K562 (cell line): Measurements from ENCODE around the gene RCOR3.

Source experiments
- ADNP ChIP-seq: fragments of 200-800 bp; sonication (Bioruptor generic); IDR thresholded peaks from 2 replicates; pipeline ENCODE4 v1.6.1; 2016; ENCODE audit warnings: missing genetic modification characterization, missing compliant biosample characterization
- CBFB ChIP-seq: sonication (generic); formaldehyde crosslinking; IDR thresholded peaks from 2 replicates; pipeline ENCODE4 v1.4.0; 2020; ENCODE audit warnings: mild to moderate bottlenecking, missing genetic modification reagents
- ZNF551 ChIP-seq: fragments of 250-450 bp; sonication (Bioruptor Pico); IDR thresholded peaks from 2 replicates; pipeline ENCODE4 v1.5.0; 2021; ENCODE audit warnings: mild to moderate bottlenecking, moderate library complexity
- TF ChIP-seq, protein P1 (sequence below): fragments of 200-600 bp; sonication (generic); IDR thresholded peaks from one replicate; pipeline ENCODE4 v1.6.1; 2012; ENCODE audit warnings: mild to moderate bottlenecking, low read depth, low read length, inconsistent platforms

- TF ChIP-seq CBFB (CRISPR knock-in tag) (no peak), ADNP (tag) (no peak), ZNF551 (no peak)
- TF ChIP-seq, protein P1, sequence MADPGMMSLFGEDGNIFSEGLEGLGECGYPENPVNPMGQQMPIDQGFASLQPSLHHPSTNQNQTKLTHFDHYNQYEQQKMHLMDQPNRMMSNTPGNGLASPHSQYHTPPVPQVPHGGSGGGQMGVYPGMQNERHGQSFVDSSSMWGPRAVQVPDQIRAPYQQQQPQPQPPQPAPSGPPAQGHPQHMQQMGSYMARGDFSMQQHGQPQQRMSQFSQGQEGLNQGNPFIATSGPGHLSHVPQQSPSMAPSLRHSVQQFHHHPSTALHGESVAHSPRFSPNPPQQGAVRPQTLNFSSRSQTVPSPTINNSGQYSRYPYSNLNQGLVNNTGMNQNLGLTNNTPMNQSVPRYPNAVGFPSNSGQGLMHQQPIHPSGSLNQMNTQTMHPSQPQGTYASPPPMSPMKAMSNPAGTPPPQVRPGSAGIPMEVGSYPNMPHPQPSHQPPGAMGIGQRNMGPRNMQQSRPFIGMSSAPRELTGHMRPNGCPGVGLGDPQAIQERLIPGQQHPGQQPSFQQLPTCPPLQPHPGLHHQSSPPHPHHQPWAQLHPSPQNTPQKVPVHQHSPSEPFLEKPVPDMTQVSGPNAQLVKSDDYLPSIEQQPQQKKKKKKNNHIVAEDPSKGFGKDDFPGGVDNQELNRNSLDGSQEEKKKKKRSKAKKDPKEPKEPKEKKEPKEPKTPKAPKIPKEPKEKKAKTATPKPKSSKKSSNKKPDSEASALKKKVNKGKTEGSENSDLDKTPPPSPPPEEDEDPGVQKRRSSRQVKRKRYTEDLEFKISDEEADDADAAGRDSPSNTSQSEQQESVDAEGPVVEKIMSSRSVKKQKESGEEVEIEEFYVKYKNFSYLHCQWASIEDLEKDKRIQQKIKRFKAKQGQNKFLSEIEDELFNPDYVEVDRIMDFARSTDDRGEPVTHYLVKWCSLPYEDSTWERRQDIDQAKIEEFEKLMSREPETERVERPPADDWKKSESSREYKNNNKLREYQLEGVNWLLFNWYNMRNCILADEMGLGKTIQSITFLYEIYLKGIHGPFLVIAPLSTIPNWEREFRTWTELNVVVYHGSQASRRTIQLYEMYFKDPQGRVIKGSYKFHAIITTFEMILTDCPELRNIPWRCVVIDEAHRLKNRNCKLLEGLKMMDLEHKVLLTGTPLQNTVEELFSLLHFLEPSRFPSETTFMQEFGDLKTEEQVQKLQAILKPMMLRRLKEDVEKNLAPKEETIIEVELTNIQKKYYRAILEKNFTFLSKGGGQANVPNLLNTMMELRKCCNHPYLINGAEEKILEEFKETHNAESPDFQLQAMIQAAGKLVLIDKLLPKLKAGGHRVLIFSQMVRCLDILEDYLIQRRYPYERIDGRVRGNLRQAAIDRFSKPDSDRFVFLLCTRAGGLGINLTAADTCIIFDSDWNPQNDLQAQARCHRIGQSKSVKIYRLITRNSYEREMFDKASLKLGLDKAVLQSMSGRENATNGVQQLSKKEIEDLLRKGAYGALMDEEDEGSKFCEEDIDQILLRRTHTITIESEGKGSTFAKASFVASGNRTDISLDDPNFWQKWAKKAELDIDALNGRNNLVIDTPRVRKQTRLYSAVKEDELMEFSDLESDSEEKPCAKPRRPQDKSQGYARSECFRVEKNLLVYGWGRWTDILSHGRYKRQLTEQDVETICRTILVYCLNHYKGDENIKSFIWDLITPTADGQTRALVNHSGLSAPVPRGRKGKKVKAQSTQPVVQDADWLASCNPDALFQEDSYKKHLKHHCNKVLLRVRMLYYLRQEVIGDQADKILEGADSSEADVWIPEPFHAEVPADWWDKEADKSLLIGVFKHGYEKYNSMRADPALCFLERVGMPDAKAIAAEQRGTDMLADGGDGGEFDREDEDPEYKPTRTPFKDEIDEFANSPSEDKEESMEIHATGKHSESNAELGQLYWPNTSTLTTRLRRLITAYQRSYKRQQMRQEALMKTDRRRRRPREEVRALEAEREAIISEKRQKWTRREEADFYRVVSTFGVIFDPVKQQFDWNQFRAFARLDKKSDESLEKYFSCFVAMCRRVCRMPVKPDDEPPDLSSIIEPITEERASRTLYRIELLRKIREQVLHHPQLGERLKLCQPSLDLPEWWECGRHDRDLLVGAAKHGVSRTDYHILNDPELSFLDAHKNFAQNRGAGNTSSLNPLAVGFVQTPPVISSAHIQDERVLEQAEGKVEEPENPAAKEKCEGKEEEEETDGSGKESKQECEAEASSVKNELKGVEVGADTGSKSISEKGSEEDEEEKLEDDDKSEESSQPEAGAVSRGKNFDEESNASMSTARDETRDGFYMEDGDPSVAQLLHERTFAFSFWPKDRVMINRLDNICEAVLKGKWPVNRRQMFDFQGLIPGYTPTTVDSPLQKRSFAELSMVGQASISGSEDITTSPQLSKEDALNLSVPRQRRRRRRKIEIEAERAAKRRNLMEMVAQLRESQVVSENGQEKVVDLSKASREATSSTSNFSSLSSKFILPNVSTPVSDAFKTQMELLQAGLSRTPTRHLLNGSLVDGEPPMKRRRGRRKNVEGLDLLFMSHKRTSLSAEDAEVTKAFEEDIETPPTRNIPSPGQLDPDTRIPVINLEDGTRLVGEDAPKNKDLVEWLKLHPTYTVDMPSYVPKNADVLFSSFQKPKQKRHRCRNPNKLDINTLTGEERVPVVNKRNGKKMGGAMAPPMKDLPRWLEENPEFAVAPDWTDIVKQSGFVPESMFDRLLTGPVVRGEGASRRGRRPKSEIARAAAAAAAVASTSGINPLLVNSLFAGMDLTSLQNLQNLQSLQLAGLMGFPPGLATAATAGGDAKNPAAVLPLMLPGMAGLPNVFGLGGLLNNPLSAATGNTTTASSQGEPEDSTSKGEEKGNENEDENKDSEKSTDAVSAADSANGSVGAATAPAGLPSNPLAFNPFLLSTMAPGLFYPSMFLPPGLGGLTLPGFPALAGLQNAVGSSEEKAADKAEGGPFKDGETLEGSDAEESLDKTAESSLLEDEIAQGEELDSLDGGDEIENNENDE, result no peak
These were observed 48.2 kb upstream of the RCOR3 start for GRCh38 chr1:211210965-211211364.
